Measurements from ENCODE around the gene LMOD3.

LMOD3 gene

GRCh38 chr3:69090021-69090420 is 32.4 kb downstream of the LMOD3 start:
- DNase-seq: no peak

DNA sequence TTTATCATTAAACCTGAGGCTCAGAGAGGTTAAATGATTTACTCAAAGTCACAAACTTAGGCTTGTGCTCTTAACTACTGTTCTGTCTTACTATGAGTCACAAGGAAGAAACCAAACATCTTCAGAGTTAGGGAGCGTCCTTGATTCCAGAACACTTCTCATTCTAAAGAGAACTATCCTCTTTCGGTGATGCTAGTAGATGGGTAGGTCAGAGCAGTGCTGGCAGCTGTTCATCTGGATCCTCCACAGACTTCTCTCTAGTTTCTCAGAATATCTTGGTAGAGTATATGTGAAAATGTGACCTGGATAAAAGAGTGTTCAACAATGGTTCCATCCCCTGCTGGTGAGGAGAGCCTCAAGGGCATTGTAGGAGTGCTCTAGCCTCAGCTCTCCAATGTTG is 34.3 kb downstream of the LMOD3 start:
- no peak for DNase-seq

- no peak for DNase-seq
Measured at GRCh38 chr3:69087030-69087791, 35.2 kb downstream of the LMOD3 start.

GRCh38 chr3:69085833-69086722 is 36.3 kb downstream of the LMOD3 start:
- DNase-seq: peak; percentile 35

DNA sequence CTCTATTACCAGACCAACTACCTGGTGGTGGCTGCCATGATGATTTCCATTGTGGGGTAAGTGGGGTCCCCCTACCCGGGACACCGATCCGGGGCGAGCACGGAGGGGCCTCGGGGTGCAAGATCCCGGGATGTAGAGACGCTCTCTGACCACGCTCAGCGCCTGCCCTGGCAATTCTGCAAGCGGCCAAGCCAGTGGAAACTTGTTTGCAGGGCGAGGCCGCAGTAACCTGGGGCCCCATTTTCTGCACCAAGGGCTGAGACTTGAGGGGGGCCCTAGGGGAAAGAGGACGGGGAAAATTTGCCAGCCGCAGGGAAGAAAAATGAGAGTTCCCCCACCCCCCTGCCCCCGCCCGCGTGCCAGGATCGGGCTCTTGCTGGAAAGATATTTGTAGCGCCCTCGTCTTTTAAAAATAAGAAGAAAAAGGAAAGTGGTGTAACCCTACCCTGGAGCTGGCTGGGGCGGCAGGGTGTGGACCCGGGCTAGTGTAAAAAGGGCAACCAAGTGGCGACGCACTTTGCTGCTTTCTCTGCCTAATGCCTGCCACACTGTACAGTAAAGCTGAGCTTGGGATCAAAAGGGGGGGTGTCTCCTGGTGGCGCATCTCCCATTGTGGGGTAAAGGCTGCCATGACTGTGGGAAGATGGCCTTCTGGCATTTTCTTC is 37.1 kb downstream of the LMOD3 start:
- DNase-seq: peak; percentile 65

- peak; percentile 89 for DNase-seq
Measured at GRCh38 chr3:69084326-69085167, 37.8 kb downstream of the LMOD3 start, which contains the start of gene ARL6IP5. TSS of gene ARL6IP5 (plus strand) at chr3:69084937. CDS start at chr3:69085048, 111 bp downstream.

GRCh38 chr3:69082805-69083204 is 39.6 kb downstream of the LMOD3 start:
- peak; percentile 8 for DNase-seq

- no peak for DNase-seq
Measured at GRCh38 chr3:69082361-69082760, 40.0 kb downstream of the LMOD3 start.

DNA sequence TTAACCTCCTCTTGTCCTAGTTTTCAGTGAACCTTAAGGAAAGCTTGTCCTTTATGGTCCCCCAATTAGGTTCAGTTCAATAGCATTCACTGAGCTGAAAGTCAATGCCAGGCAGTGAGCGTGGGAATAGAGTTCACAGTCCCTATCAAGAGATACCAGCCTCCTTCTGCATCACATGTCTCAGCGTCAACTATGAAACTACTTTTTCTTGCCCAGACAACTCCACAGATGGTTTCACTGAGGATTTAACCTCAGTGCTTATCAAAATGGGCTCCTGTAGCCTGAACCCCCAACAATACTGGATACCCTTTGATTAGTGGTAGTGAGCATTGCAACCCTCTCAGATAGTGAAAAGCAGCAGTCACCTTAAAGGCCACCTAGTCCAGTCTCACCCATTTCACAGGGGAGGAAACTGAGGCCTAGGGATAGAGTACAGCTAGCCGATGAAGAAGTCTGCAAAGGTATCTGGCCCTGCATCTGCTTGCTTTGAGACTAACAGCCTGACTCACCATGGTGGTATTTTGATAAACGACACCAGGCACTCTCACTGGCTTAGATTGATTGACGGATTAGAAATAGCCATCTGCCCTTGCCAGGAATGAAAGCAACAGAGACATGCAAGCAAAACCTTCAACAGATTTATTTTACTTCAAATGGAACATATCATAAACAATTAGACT is 40.7 kb downstream of the LMOD3 start:
- DNase-seq: peak; percentile 15

DNA sequence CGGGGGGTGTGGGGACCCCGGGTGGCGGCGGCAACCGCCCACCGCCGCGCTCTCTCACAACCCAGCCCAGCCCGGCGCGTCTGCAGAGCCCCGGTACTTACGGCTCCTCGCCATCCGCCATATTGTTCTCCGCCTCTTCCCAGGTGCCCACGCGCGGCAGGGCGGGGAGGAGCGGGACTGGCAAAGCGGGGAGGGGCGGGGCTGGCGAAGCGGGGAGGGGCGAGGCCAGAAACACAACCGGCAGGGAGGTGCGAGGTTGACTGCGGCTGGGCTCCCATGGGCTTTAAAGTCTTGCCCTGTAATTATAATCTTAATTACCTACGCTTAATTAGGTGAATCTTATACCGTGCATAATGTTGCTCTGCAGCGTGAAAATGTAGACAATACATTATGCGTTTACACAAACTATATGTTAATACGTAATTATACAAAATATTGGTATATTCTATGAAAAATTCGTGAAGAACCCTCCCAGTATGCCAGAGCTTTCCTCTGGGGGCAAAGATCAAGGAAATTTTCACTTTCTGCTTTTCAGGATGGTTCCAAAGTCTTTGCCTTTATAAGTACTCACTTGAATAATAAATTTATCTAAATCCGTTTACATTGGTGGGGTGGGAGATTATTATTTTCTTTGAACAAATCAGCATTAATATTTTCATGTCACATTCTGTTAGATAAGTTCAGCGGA is 42.0 kb downstream of the LMOD3 start, which contains the start of gene UBA3:
UBA3 (minus strand) TSS at position 133 of the 688 bp plus-strand sequence; CDS start at position 121, 12 bp downstream.
- peak; percentile 62 for DNase-seq

DNA sequence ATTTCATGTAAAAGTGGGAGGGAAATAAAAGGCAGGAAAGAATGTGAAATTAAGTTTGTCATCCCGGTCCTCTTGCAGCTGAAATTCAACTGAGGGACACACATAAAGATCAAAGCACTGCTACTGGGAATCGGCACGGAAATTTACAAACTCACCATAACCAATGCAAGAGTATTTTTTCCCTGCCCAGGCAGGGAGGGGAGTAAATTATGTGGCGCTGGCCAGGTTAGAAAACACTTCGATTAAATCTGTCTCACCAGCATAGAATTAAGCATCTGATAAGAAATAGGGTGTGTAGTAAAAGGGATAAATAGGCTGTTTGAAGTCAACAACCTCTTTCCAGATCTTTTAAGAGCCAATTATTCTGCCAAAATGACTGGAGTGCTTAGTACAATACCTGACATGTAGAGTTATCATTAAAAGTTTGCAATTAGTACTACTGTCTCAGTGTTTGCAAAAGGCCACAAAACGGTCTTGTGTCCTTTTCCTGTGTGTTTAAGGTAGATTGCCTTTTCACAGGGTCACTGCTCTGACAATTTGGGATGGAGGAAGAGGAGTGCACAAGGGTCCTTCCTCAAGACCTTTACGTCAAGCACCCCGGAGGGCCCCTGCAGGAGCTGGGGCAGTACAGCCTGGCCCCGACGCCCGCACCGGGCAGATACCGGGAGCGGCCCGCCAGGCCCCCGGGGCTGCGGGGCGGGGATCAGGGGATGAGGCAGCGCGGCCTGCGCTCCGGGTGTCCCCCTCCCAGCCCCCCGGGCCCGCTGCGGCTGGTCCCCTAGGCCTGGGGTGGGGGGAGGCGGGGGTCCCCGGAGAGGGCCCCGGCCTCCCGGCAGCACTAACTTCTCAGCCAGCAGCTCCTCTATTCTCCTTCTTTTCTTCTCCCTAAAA is 42.9 kb downstream of the LMOD3 start:
- peak; percentile 66 for DNase-seq

DNA sequence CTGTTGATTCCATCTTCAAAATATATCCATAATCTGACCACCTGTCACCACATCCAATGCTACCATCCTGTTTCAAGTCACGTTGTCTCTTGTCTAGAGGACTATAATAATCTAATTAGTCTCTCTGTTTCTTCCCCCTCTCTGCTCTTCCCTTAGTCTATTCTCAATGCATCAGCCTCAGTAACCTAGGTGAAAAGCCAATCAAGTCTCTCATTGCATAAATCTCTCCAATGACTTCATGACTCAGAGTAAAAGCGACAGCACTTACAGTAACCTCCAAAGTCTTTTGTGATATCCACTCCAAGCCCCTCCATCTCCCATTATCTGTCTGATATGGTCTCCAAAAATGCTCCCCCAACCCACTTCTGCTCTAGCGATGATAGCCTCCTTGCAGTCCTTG is 49.5 kb downstream of the LMOD3 start:
- DNase-seq: no peak

- no peak for DNase-seq
Measured at GRCh38 chr3:69066121-69066520, 56.3 kb downstream of the LMOD3 start.

GRCh38 chr3:69065318-69065964 is 57.0 kb downstream of the LMOD3 start:
- no peak for DNase-seq

GRCh38 chr3:69063636-69064035 is 58.8 kb downstream of the LMOD3 start:
- DNase-seq: no peak

DNA sequence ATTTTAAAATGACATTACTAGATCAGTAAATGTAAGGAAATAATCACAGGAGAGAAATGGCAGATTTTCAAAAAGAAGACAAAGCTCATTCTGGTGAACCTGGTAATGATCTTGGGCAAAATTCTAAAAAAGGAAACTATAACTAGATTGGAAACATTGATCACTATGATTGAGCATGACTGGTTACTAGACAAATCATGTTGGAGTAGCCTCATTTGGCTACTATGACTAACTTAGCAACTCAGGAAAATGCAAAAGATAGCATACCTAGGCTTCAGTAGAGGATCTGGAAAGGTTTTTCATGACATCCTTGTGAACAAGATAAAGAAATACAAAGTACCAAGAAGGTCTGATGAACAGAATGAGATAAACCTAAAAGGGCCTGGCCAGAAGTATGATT is 62.7 kb downstream of the LMOD3 start:
- no peak for DNase-seq

- no peak for DNase-seq
Measured at GRCh38 chr3:69058947-69059224, 63.5 kb downstream of the LMOD3 start.

GRCh38 chr3:69058180-69058946 is 64.0 kb downstream of the LMOD3 start:
- DNase-seq: no peak
